Keratinocyte (primary cell): ENCODE measurements around the gene ARMC2. TPM values are rescaled to one million over a fixed set of nuclear protein-coding genes. Genes with fewer than 3 reads are reported as not detected.

Source experiments
- DNase-seq: peaks from one replicate; pipeline ENCODE4 v3.0.0-alpha.2; 2011; ENCODE audit warnings: low read depth, missing footprints, low spot score
- FAIRE-seq: peaks from 2 replicates; lab custom pipeline; 2011; peaks lifted over from hg19 to GRCh38; lab: Jason Lieb, UNC
- H2AFZ ChIP-seq: 2 replicates; pipeline ENCODE4 v1.6.0; 2012; ENCODE audit warnings: low read length, control low read depth, inconsistent platforms; ENCODE audit not compliant: control insufficient read depth
- H3K27ac ChIP-seq: 2 replicates; pipeline ENCODE4 v1.5.1; 2011; ENCODE audit warnings: low read length; ENCODE audit not compliant: control insufficient read depth, insufficient read depth
- H3K27me3 ChIP-seq: 3 replicates; pipeline ENCODE4 v1.6.0; 2011; ENCODE audit warnings: low read length; ENCODE audit not compliant: control insufficient read depth, insufficient read depth; ENCODE audit errors: extremely low read depth
- H3K36me3 ChIP-seq, 2 experiments: 2 replicates in 1 of 2; 3 replicates in 1 of 2; pipeline ENCODE4 v1.5.1; 2011; ENCODE audit warnings: low read length in 2 of 2, mild to moderate bottlenecking in 1 of 2; ENCODE audit not compliant: control insufficient read depth in 2 of 2, insufficient read depth in 2 of 2; ENCODE audit errors: extremely low read depth in 1 of 2
- H3K4me1 ChIP-seq: 3 replicates; pipeline ENCODE4 v1.5.1; 2011; ENCODE audit warnings: low read length; ENCODE audit not compliant: control insufficient read depth, insufficient read depth; ENCODE audit errors: extremely low read depth
- H3K4me2 ChIP-seq: 3 replicates; pipeline ENCODE4 v1.6.0; 2011; ENCODE audit warnings: low read depth, low read length; ENCODE audit not compliant: control insufficient read depth, insufficient read depth; ENCODE audit errors: extremely low read depth
- H3K4me3 ChIP-seq, 3 experiments: fragments of 200-600 bp in 1 of 3; sonication (generic) in 1 of 3; 2 replicates in 2 of 3; 3 replicates in 1 of 3; pipeline ENCODE4 v1.5.1; 2011 to 2016; ENCODE audit warnings: low read length in 3 of 3, mild to moderate bottlenecking in 3 of 3, control low read depth in 2 of 3, inconsistent platforms in 1 of 3, low read depth in 1 of 3, mixed read lengths in 1 of 3, mixed run types in 1 of 3, moderate library complexity in 1 of 3; ENCODE audit not compliant: control insufficient read depth in 2 of 3, insufficient read depth in 2 of 3; ENCODE audit errors: extremely low read depth in 1 of 3
- H3K79me2 ChIP-seq: 2 replicates; pipeline ENCODE4 v1.6.0; 2012; ENCODE audit warnings: low read length; ENCODE audit not compliant: control insufficient read depth, insufficient read depth
- H3K9ac ChIP-seq: 3 replicates; pipeline ENCODE4 v1.6.0; 2011; ENCODE audit warnings: low read length; ENCODE audit not compliant: control insufficient read depth, insufficient read depth; ENCODE audit errors: extremely low read depth
- H3K9me1 ChIP-seq: 3 replicates; pipeline ENCODE4 v1.6.0; 2011; ENCODE audit warnings: low read length; ENCODE audit not compliant: control insufficient read depth, insufficient read depth; ENCODE audit errors: extremely low read depth
- H3K9me3 ChIP-seq: 2 replicates; pipeline ENCODE4 v1.5.1; 2012; ENCODE audit warnings: low read depth, low read length; ENCODE audit not compliant: control insufficient read depth
- H4K20me1 ChIP-seq: 3 replicates; pipeline ENCODE4 v1.6.0; 2011; ENCODE audit warnings: low read length; ENCODE audit not compliant: control insufficient read depth, insufficient read depth; ENCODE audit errors: extremely low read depth
- EZH2 ChIP-seq: IDR thresholded peaks from one replicate; pipeline ENCODE4 v1.6.1; 2012; ENCODE audit warnings: inconsistent platforms, mild to moderate bottlenecking, low read length, moderate library complexity
- dilution Hi-C: fragments of 300-500 bp; cut with MboI; formaldehyde crosslinking; loops from one replicate; pipeline ENCODE4 v1.7.0; 2020; ENCODE audit warnings: low sequenced_read_pairs; ENCODE audit not compliant: extremely low pct_ligation_motif_present
- polyA plus RNA-seq, 5 experiments: library from polyadenylated mRNA; depleted of rRNA in 3 of 5; stranded (reverse) in 3 of 5; stranded (forward) in 1 of 5; unstranded in 1 of 5; fragments of >200 nt; gene quantifications; 1 replicate in 1 of 5; 2 replicates in 3 of 5; 3 replicates in 1 of 5; pipeline versions ENCODE4 v1.2.1 to v1.2.3, GENCODE V29; 2011 to 2012; ENCODE audit warnings: missing spikeins in 2 of 5, low read depth in 1 of 5, low replicate concordance in 1 of 5
- TF ChIP-seq, protein P1 (sequence below), 3 experiments: IDR thresholded peaks in 1 of 3; conservative IDR thresholded peaks in 1 of 3; optimal IDR thresholded peaks in 1 of 3; 2 replicates in 2 of 3; 3 replicates in 1 of 3; pipeline versions ENCODE3 to v1.5.1; 2011; ENCODE audit warnings: low read length in 3 of 3, mild to moderate bottlenecking in 3 of 3, moderate library complexity in 2 of 3, control low read depth in 1 of 3, inconsistent platforms in 1 of 3; ENCODE audit not compliant: insufficient read depth in 2 of 3; ENCODE audit errors: extremely low read depth in 1 of 3

Gene ARMC2
- polyA plus RNA-seq, 1 donor (not counting 4 experiments of a cell fraction or from before 2014, with no cell fraction given) = 3.8 TPM

DNA sequence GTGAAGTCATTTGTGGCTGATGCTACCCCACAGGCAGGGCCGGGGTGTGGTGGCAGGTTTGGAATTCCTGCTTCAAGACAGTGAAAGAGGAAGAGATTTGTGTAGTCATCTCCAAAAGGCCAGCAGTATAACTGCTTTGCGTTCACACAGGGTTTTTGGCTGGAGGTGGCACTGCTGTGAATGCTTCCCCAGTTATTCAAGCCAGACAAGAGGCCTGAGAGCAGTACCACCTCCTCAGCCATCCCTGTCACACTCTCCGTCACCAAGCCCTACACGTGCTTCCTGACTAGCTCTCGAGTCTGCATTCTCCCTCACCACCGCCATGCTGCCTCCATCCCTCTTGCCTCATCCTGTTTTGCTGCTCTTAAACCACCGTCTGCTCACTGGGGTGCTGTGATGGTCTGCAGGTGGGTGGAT, 23.9 kb downstream of the ARMC2 start:
- TF ChIP-seq EZH2 = no peak
- TF ChIP-seq, protein P1, sequence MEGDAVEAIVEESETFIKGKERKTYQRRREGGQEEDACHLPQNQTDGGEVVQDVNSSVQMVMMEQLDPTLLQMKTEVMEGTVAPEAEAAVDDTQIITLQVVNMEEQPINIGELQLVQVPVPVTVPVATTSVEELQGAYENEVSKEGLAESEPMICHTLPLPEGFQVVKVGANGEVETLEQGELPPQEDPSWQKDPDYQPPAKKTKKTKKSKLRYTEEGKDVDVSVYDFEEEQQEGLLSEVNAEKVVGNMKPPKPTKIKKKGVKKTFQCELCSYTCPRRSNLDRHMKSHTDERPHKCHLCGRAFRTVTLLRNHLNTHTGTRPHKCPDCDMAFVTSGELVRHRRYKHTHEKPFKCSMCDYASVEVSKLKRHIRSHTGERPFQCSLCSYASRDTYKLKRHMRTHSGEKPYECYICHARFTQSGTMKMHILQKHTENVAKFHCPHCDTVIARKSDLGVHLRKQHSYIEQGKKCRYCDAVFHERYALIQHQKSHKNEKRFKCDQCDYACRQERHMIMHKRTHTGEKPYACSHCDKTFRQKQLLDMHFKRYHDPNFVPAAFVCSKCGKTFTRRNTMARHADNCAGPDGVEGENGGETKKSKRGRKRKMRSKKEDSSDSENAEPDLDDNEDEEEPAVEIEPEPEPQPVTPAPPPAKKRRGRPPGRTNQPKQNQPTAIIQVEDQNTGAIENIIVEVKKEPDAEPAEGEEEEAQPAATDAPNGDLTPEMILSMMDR (optimal IDR thresholded peaks at IDR 0.05 in 1 of 3, IDR thresholded peaks at IDR 0.05 in 1 of 3, conservative IDR thresholded peaks at IDR 0.05 in 1 of 3; ENCODE audit: extremely low read depth in 1 of 3, insufficient read depth in 2 of 3, low read length in 3 of 3) = no peak
- DNase-seq (no peak), FAIRE-seq (no peak)
- Histone ChIP-seq H3K27ac (no peak overlapping the region), H3K4me3 (no peak overlapping the region), H3K4me1 (no peaks in the 10 kb centered on the region), H2AFZ (no peak overlapping the region), H3K79me2 (no peaks in the 10 kb centered on the region), H3K9me3 (no peaks in the 10 kb centered on the region), H4K20me1 (no peaks in the 10 kb centered on the region), H3K9ac (no peak overlapping the region), H3K27me3 (no peaks in the 10 kb centered on the region), H3K36me3 (no peaks in the 10 kb centered on the region), H3K4me2 (no peak overlapping the region), H3K9me1 (no peaks in the 10 kb centered on the region)
- dilution Hi-C loops = no loop called here

DNA sequence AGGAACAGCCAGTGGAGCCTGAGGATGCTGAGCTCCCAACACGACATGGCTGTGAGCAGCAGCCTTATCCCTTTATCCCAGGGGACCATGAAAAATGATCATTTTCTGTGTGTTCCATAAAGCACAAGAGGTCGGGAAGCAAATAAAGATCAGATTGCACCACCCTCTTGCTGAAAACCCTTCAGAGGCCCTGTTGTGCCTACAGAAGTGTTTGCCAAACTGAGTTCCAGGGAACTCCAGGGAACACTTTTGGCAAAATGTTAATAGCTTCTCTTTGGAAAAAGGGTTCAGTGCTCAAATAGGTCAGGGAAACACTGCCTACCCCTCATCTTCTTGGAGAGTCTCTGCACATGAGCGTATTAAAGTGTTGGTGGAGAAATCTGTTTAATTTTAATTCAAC, 24.4 kb downstream of the ARMC2 start:
- Histone ChIP-seq H3K4me2 (no peak overlapping the region), H3K9me3 (no peaks in the 10 kb centered on the region), H3K4me1 (no peaks in the 10 kb centered on the region), H3K4me3 (no peak overlapping the region), H3K9me1 (no peaks in the 10 kb centered on the region), H4K20me1 (no peaks in the 10 kb centered on the region), H3K79me2 (no peaks in the 10 kb centered on the region), H3K9ac (no peak overlapping the region), H2AFZ (no peak overlapping the region), H3K27ac (no peak overlapping the region), H3K27me3 (no peaks in the 10 kb centered on the region), H3K36me3 (no peaks in the 10 kb centered on the region)
- DNase-seq = no peak
- no peak for TF ChIP-seq EZH2
- TF ChIP-seq, protein P1 (optimal IDR thresholded peaks at IDR 0.05 in 1 of 3, IDR thresholded peaks at IDR 0.05 in 1 of 3, conservative IDR thresholded peaks at IDR 0.05 in 1 of 3; ENCODE audit: extremely low read depth in 1 of 3, insufficient read depth in 2 of 3, low read length in 3 of 3) = no peak
- FAIRE-seq = no peak
- dilution Hi-C loops = no loop called here
